ENCODE data around the gene UCHL3. TPM values are rescaled to one million over a fixed set of nuclear protein-coding genes. Genes with fewer than 3 reads are reported as not detected.

UCHL3 gene
- total RNA-seq: 10 to 100 TPM; 31.1 to 49.1 TPM
- 100 TPM for polyA plus RNA-seq (ENCODE audit: insufficient read depth, low read depth, low replicate concordance)
- long read RNA-seq, donor 1, partial matches to known transcripts: 0 of 17 reads
- long read RNA-seq, donor 1, other reads (novel, unspliced or antisense): 15 of 17 reads
- long read RNA-seq, donor 2, partial matches to known transcripts: 0 of 24 reads
- long read RNA-seq, donor 2, other reads (novel, unspliced or antisense): 21 of 24 reads

- Histone ChIP-seq H3K27ac (peak within 1 kb of the TSS; percentile 78 to 84), H3K36me3 (ENCODE audit: low read depth, missing control alignments) (no peaks in the 10 kb centered on the region), H3K9me3 (no peaks in the 10 kb centered on the region), H3K27me3 (no peaks in the 10 kb centered on the region), H3K4me3 (peak within 1 kb of the TSS; percentile 77 to 93), H3K4me1 (peaks cover 10% of the 10 kb centered on the region)
- TF ChIP-seq, protein P1, sequence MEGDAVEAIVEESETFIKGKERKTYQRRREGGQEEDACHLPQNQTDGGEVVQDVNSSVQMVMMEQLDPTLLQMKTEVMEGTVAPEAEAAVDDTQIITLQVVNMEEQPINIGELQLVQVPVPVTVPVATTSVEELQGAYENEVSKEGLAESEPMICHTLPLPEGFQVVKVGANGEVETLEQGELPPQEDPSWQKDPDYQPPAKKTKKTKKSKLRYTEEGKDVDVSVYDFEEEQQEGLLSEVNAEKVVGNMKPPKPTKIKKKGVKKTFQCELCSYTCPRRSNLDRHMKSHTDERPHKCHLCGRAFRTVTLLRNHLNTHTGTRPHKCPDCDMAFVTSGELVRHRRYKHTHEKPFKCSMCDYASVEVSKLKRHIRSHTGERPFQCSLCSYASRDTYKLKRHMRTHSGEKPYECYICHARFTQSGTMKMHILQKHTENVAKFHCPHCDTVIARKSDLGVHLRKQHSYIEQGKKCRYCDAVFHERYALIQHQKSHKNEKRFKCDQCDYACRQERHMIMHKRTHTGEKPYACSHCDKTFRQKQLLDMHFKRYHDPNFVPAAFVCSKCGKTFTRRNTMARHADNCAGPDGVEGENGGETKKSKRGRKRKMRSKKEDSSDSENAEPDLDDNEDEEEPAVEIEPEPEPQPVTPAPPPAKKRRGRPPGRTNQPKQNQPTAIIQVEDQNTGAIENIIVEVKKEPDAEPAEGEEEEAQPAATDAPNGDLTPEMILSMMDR (IDR thresholded peaks at IDR 0.05): peak; percentile 80 to 90 (median 87)
- TF ChIP-seq POLR2A (IDR thresholded peaks at IDR 0.05): no peak
- WGBS, 2 donors: 0% methylated on average over 40 to 74 of the region's 74 CpGs
- intact Hi-C loops (cut with DNase I; ENCODE audit: low total_unique reads): no loop called here
- peak; percentile 96 for DNase-seq
Observed at GRCh38 chr13:75549262-75550158, at the start of gene UCHL3. Gene UCHL3, plus strand, starts transcription at chr13:75549791. Its CDS starts 30 bp downstream, at chr13:75549821.

DNA sequence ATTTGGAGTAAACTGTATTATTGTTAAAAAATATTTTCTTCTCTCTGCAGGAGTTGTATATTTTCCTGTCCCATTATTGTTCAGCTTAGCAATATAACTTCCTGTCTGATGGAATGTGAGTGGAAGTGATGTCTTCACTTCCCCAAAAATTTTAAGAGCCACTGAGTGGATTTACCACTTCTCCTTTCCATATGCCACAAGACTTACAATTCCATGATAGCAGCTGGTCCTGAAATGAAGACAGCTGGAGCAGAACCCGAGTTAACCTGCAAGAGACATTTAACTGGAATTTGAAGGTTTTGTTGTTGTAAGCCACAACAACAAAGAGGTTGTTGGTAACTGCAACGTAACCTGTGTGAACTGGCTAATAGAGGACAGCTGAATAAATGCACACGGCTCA, 44.3 kb upstream of the UCHL3 start:
- 80 to 82% methylated on average over 3 of the region's 3 CpGs for WGBS, 2 donors
- H3K4me1 ChIP-seq: no peaks in the 10 kb centered on the region
- TF ChIP-seq, protein P1 (IDR thresholded peaks at IDR 0.05): no peak
- TF ChIP-seq POLR2A (IDR thresholded peaks at IDR 0.05): no peak
- intact Hi-C loops (cut with DNase I; ENCODE audit: low total_unique reads): no loop called here
- H3K4me3 ChIP-seq: no peak overlapping the region
- no peaks in the 10 kb centered on the region for H3K9me3 ChIP-seq
- H3K27ac ChIP-seq: no peak overlapping the region
- DNase-seq: no peak
- no peaks in the 10 kb centered on the region for H3K36me3 ChIP-seq (ENCODE audit: low read depth, missing control alignments)
- H3K27me3 ChIP-seq: no peaks in the 10 kb centered on the region

GRCh38 chr13:75506018-75506417, 43.6 kb upstream of the UCHL3 start:
- Histone ChIP-seq H3K27ac (no peak overlapping the region), H3K4me3 (no peak overlapping the region), H3K9me3 (no peaks in the 10 kb centered on the region), H3K27me3 (no peaks in the 10 kb centered on the region), H3K4me1 (no peaks in the 10 kb centered on the region), H3K36me3 (ENCODE audit: low read depth, missing control alignments) (no peaks in the 10 kb centered on the region)
- intact Hi-C loops (cut with DNase I; ENCODE audit: low total_unique reads): no loop called here
- no peak for TF ChIP-seq POLR2A (IDR thresholded peaks at IDR 0.05)
- TF ChIP-seq, protein P1 (IDR thresholded peaks at IDR 0.05): no peak
- 87 to 89% methylated on average over 1 of the region's 1 CpG for WGBS, 2 donors
- no peak for DNase-seq

DNA sequence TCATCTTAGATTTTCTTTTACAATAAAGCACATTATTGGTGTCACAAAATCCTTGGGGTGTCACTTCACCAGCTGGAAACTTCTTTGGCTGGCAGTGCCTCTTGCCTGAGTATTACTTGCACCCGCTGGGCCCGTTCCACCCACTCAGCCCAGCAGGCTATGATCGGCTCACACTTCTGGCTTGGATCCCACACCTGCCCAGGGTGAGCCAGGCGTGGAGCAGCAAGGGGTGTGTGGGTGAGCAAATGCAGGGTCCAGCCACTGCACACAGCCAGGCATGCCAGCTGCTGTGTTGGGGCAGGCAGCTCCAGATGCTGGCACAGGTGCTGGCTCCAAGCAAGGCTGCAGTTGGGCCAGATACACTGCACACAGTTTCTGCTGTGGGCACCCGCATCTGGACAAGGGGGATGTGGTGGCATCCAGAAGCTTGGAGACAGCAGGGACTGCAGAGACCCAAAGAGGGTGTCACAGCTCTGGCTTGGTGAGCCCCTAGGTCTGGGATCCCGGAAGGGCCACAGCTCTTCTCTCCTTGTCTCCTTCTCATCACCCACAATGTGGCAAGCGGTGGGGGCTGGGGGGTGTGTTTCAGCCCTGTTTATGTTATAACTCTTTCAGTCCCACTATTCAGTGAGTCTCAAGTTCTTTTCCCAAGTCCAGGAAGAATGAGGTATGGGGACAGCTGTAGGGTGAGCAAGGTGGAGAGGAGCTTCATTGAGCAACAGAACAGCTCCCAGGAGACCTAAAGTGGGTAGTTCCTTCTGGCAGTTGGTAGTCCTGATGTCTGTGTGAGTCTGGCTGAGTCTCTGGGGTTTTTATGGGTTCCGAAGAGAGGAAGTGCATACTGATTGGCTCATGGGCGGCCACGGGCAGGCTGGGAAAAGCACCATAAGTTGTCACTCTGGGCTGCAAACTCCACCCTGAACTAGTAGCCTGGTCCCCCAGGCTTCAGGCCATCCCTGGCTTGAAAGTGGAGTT, 42.3 kb upstream of the UCHL3 start:
- no peak for TF ChIP-seq POLR2A (IDR thresholded peaks at IDR 0.05)
- TF ChIP-seq, protein P1 (IDR thresholded peaks at IDR 0.05): no peak
- no peaks in the 10 kb centered on the region for H3K36me3 ChIP-seq (ENCODE audit: low read depth, missing control alignments)
- H3K27me3 ChIP-seq: no peaks in the 10 kb centered on the region
- 93 to 94% methylated on average over 6 to 10 of the region's 10 CpGs for WGBS, 2 donors
- no peak overlapping the region for H3K4me3 ChIP-seq
- H3K9me3 ChIP-seq: no peaks in the 10 kb centered on the region
- no peaks in the 10 kb centered on the region for H3K4me1 ChIP-seq
- no peak overlapping the region for H3K27ac ChIP-seq
- intact Hi-C loops (cut with DNase I; ENCODE audit: low total_unique reads): no loop called here
- no peak for DNase-seq

All from testis (tissue), 5 donors.